GM12878 (cell line): Measurements from ENCODE around the gene STX16. TPM values are rescaled to one million over a fixed set of nuclear protein-coding genes. Genes with fewer than 3 reads are reported as not detected.
"Not testable (repeated sequence)": the region's sequence is repeated elsewhere in the genome, so short reads cannot be mapped to it uniquely, and the experiment has no call there.

Experiments
- ATAC-seq: fragments of 200-7000 bp; cut with Tn5 transposase; 3 replicates; pipeline ENCODE4 v1.9.1; 2020; ENCODE audit warnings: mild to moderate bottlenecking, moderate library complexity
- BruUV-seq: library from RNA; stranded (reverse); fragments of 400-500 nt; replicated peaks from 2 replicates; lab custom pipeline; 2021; lab: Mats Ljungman, UMichigan
- CTCF ChIA-PET: fragments of 300-600 bp; sonication (Branson Sonifier 250); formaldehyde crosslinking; extraction: SDS; loops from one replicate; lab custom pipeline; 2021; ENCODE audit warnings: inconsistent platforms; lab: Yijun Ruan, JAX
- POLR2A ChIA-PET: fragments of 350-600 bp; formaldehyde crosslinking; extraction: SDS; loops from one replicate; lab custom pipeline; 2021; ENCODE audit warnings: inconsistent platforms; lab: Charles Lee
- RAD21 ChIA-PET: fragments of 300-600 bp; sonication (Branson Sonifier 250); formaldehyde crosslinking; loops from one replicate; lab custom pipeline; 2023; ENCODE audit warnings: antibody characterized with exemption; ENCODE audit not compliant: unreplicated experiment; lab: Charles Lee
- SMC1A ChIA-PET: fragments of 300-600 bp; sonication (Branson Sonifier 250); formaldehyde crosslinking; loops from one replicate; lab custom pipeline; 2023; ENCODE audit not compliant: unreplicated experiment, uncharacterized antibody; lab: Charles Lee
- DNase-seq: peaks from one replicate; pipeline ENCODE4 v3.0.0-alpha.2; 2011; ENCODE audit warnings: low read depth, low spot score
- FAIRE-seq: peaks from 3 replicates; lab custom pipeline; 2011; peaks lifted over from hg19 to GRCh38; lab: Jason Lieb, UNC
- H2AFZ ChIP-seq: 2 replicates; pipeline ENCODE4 v1.6.0; 2011; ENCODE audit warnings: low read depth, low read length, control low read depth; ENCODE audit not compliant: control insufficient read depth
- H3K27ac ChIP-seq: 2 replicates; pipeline ENCODE4 v1.5.1; 2011; ENCODE audit warnings: control low read depth; ENCODE audit not compliant: control insufficient read depth, insufficient read depth
- H3K27me3 ChIP-seq, 2 experiments: replicated peaks in 1 of 2; 2 replicates each; pipeline versions ENCODE4 v1.6.0 to v1.6.1; 2011; ENCODE audit warnings: low read length in 1 of 2; ENCODE audit not compliant: control insufficient read depth in 2 of 2, insufficient read depth in 2 of 2
- H3K36me3 ChIP-seq, 2 experiments: 2 replicates each; pipeline ENCODE4 v1.5.1; 2011; ENCODE audit warnings: low read length in 1 of 2; ENCODE audit not compliant: control insufficient read depth in 2 of 2, insufficient read depth in 2 of 2
- H3K4me1 ChIP-seq: 2 replicates; pipeline ENCODE4 v1.6.1; 2011; ENCODE audit warnings: mild to moderate bottlenecking, low read length, moderate library complexity, mixed read lengths; ENCODE audit not compliant: control insufficient read depth, insufficient read depth
- H3K4me2 ChIP-seq: 2 replicates; pipeline ENCODE4 v1.6.0; 2011; ENCODE audit warnings: control low read depth; ENCODE audit not compliant: control insufficient read depth, insufficient read depth
- H3K4me3 ChIP-seq: fragments of 200-600 bp; sonication (generic); 2 replicates; pipeline ENCODE4 v1.5.1; 2016
- H3K79me2 ChIP-seq: 2 replicates; pipeline ENCODE4 v1.6.0; 2011; ENCODE audit warnings: low read length; ENCODE audit not compliant: control insufficient read depth, insufficient read depth
- H3K9ac ChIP-seq: 2 replicates; pipeline ENCODE4 v1.8.0; 2011; ENCODE audit warnings: low read length, control low read depth, mixed read lengths; ENCODE audit not compliant: control insufficient read depth, insufficient read depth
- H3K9me3 ChIP-seq: replicated peaks from 3 replicates; pipeline ENCODE4 v1.5.1; 2011; ENCODE audit warnings: mild to moderate bottlenecking, low read length; ENCODE audit not compliant: control insufficient read depth, insufficient read depth
- H4K20me1 ChIP-seq: 2 replicates; pipeline ENCODE4 v1.6.0; 2011; ENCODE audit not compliant: control insufficient read depth, insufficient read depth
- FOXK2 ChIP-seq: fragments of 450-650 bp; IDR thresholded peaks from 2 replicates; pipeline ENCODE4 v1.6.1; 2017; ENCODE audit warnings: mild to moderate bottlenecking, moderate library complexity
- GATAD2B ChIP-seq: fragments of 450-650 bp; conservative IDR thresholded peaks from 2 replicates; pipeline ENCODE4 v1.6.1; 2017; ENCODE audit warnings: low read depth, mild to moderate bottlenecking, moderate library complexity
- MXI1 ChIP-seq: fragments of 150-350 bp; IDR thresholded peaks from 2 replicates; pipeline ENCODE4 v1.6.1; 2011; ENCODE audit warnings: low read depth, mild to moderate bottlenecking, inconsistent platforms, low read length, improper control_type of control experiment
- NRF1 ChIP-seq: conservative IDR thresholded peaks from 2 replicates; pipeline ENCODE4 v1.6.1; 2011; ENCODE audit warnings: mild to moderate bottlenecking, low read depth, low read length, improper control_type of control experiment
- PAX8 ChIP-seq: fragments of 450-650 bp; IDR thresholded peaks from 2 replicates; pipeline ENCODE4 v1.6.1; 2017; ENCODE audit warnings: mild to moderate bottlenecking, moderate library complexity
- WGBS: methylation state at CpG from one replicate; pipeline ENCODE4 v1.1.6; 2016; ENCODE audit warnings: low lambda C conversion rate; ENCODE audit not compliant: insufficient replicate concordance, insufficient coverage; ENCODE audit errors: missing lambda C conversion rate; 5-methylcytosine and 5-hydroxymethylcytosine counted together
- in situ Hi-C: fragments of 300-500 bp; cut with MboI; formaldehyde crosslinking; loops from 9 replicates; pipeline ENCODE4 v1.14.3; 2018; ENCODE audit warnings: mixed read lengths
- intact Hi-C: fragments of 100-400 bp; cut with micrococcal nuclease; formaldehyde crosslinking; loops from one replicate; pipeline ENCODE4 v1.14.2; 2022; ENCODE audit not compliant: unreplicated experiment
- polyA plus RNA-seq, 11 experiments: library from polyadenylated mRNA; depleted of rRNA in 4 of 11; unstranded in 6 of 11; stranded (reverse) in 5 of 11; fragments of >200 nt; fragmentation: Nextera tagmentation in 4 of 11; fragmentation: Illumina TruSeq in 1 of 11; extraction: Ambion mirVana in 4 of 11; extraction: Trizol in 1 of 11; gene quantifications; 1 replicate in 1 of 11; 2 replicates in 10 of 11; pipeline versions ENCODE4 v1.2.1 to v1.2.3, GENCODE V29; 2011 to 2016; ENCODE audit warnings: inconsistent platforms in 2 of 11, missing spikeins in 2 of 11, low read depth in 1 of 11
- total RNA-seq, 4 experiments: library from RNA; depleted of rRNA in 3 of 4; stranded (reverse); fragments of >200 nt in 3 of 4; fragmentation: Illumina TruSeq in 1 of 4; extraction: Trizol in 1 of 4; gene quantifications; 2 replicates each; pipeline versions ENCODE4 v1.2.1 to v1.2.3, GENCODE V29; 2013 to 2021
- TF ChIP-seq, protein P1 (sequence below): IDR thresholded peaks from 2 replicates; pipeline ENCODE4 v1.6.1; 2012; ENCODE audit warnings: improper control_type of control experiment, low read depth, low read length; ENCODE audit not compliant: insufficient replicate concordance

STX16 gene
- total and polyA plus RNA-seq, 10 of the 15 experiments (the other 5 are each of a cell fraction or from before 2014, with no cell fraction given): 6.3 to 68.4 (median 35.8) TPM

DNA sequence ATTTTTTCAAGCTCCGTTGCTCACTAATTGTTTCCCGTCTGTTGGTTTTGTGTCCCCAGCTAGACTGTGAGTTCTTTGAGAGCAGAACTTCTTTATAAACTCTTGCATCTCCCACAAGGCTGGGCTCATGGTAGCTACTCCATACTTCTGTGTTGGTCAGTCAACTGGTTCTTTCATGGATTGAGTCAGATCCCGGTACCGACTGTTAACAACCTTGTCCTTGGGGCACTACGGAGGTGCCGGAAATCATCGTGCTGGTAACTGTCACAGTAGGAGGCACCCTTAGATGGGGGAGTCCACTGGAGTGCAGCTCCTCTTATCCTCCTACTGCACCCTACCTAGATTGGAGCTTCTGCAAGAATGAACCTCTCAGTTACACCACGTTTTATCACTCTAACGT is 8.6 kb upstream of the STX16 start (continued):
- TF ChIP-seq, protein P1, sequence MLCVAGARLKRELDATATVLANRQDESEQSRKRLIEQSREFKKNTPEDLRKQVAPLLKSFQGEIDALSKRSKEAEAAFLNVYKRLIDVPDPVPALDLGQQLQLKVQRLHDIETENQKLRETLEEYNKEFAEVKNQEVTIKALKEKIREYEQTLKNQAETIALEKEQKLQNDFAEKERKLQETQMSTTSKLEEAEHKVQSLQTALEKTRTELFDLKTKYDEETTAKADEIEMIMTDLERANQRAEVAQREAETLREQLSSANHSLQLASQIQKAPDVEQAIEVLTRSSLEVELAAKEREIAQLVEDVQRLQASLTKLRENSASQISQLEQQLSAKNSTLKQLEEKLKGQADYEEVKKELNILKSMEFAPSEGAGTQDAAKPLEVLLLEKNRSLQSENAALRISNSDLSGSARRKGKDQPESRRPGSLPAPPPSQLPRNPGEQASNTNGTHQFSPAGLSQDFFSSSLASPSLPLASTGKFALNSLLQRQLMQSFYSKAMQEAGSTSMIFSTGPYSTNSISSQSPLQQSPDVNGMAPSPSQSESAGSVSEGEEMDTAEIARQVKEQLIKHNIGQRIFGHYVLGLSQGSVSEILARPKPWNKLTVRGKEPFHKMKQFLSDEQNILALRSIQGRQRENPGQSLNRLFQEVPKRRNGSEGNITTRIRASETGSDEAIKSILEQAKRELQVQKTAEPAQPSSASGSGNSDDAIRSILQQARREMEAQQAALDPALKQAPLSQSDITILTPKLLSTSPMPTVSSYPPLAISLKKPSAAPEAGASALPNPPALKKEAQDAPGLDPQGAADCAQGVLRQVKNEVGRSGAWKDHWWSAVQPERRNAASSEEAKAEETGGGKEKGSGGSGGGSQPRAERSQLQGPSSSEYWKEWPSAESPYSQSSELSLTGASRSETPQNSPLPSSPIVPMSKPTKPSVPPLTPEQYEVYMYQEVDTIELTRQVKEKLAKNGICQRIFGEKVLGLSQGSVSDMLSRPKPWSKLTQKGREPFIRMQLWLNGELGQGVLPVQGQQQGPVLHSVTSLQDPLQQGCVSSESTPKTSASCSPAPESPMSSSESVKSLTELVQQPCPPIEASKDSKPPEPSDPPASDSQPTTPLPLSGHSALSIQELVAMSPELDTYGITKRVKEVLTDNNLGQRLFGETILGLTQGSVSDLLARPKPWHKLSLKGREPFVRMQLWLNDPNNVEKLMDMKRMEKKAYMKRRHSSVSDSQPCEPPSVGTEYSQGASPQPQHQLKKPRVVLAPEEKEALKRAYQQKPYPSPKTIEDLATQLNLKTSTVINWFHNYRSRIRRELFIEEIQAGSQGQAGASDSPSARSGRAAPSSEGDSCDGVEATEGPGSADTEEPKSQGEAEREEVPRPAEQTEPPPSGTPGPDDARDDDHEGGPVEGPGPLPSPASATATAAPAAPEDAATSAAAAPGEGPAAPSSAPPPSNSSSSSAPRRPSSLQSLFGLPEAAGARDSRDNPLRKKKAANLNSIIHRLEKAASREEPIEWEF: no peak
- TF ChIP-seq MXI1: no peak
- TF ChIP-seq FOXK2: no peak
- TF ChIP-seq PAX8: no peak
- TF ChIP-seq GATAD2B: no peak
- no peak for TF ChIP-seq NRF1
- TF ChIP-seq, all 136 proteins: peak for 0

DNA sequence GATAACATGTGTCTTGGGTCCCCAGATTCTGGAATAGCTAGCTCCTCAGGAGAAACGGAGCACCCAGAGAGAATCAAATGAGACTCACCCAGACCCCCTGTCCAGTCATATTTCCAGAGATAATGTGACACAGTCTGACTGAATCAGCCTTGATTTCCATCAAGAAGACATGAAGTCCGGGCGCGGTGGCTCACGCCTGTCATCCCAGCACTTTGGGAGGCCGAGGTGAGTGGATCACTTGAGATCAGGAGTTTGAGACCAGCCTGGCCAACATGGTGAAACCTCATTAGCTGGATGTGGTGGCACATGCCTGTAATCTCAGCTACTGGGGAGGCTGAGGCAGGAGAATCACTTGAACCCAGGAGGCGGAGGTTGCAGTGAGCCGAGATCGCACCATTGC is 8.2 kb upstream of the STX16 start:
- H3K4me1 ChIP-seq, DNase-seq, H4K20me1 ChIP-seq, intact Hi-C loops, H3K36me3 ChIP-seq, H3K79me2 ChIP-seq, ATAC-seq, H3K27ac ChIP-seq, SMC1A ChIA-PET, H3K4me3 ChIP-seq, H3K4me2 ChIP-seq, BruUV-seq, H3K9ac ChIP-seq, H2AFZ ChIP-seq, FAIRE-seq, POLR2A ChIA-PET, H3K9me3 ChIP-seq, RAD21 ChIA-PET, H3K27me3 ChIP-seq: not testable (repeated sequence)
- in situ Hi-C loops: loop anchor here (25.0 kb wide), 1 partner anchor 181 kb away; no protein-coding TSS in a partner anchor
- WGBS: 58% methylated on average over 7 of the region's 9 CpGs
- CTCF ChIA-PET: interaction anchor here (0.9 kb wide), 1 partner anchor 14 kb away, joined by 5 read pairs; no protein-coding TSS in a partner anchor
